ENCODE measurements around the gene ASTN1.

Gene ASTN1

GRCh38 chr1:176931526-176931925, 233.0 kb downstream of the ASTN1 start:
- no peak for DNase-seq (ENCODE audit: low read depth in 3 of 3)

- DNase-seq (ENCODE audit: low read depth in 3 of 3): no peak
Measured at GRCh38 chr1:176926330-176927086, 238.0 kb downstream of the ASTN1 start.

GRCh38 chr1:176925223-176925622, 239.3 kb downstream of the ASTN1 start:
- DNase-seq (ENCODE audit: low read depth in 3 of 3): no peak

GRCh38 chr1:176923283-176923682, 241.2 kb downstream of the ASTN1 start:
- DNase-seq (ENCODE audit: low read depth in 3 of 3): no peak

- DNase-seq (ENCODE audit: low read depth in 3 of 3): no peak
Measured at GRCh38 chr1:176919386-176920378, 244.8 kb downstream of the ASTN1 start.

- no peak for DNase-seq (ENCODE audit: low read depth in 3 of 3)
Measured at GRCh38 chr1:176905648-176906047, 258.9 kb downstream of the ASTN1 start.

GRCh38 chr1:176904057-176904751, 260.3 kb downstream of the ASTN1 start:
- no peak for DNase-seq (ENCODE audit: low read depth in 3 of 3)

- DNase-seq (ENCODE audit: low read depth in 3 of 3): no peak
Measured at GRCh38 chr1:176903474-176903873, 261.0 kb downstream of the ASTN1 start.

- no peak for DNase-seq (ENCODE audit: low read depth in 3 of 3)
Measured at GRCh38 chr1:176899321-176899720, 265.2 kb downstream of the ASTN1 start.

GRCh38 chr1:176897350-176898236, 266.9 kb downstream of the ASTN1 start:
- peak in 1 of 3 experiments; percentile 40 for DNase-seq (ENCODE audit: low read depth in 3 of 3)

- DNase-seq (ENCODE audit: low read depth in 3 of 3): no peak
Measured at GRCh38 chr1:176896216-176896615, 268.3 kb downstream of the ASTN1 start.

GRCh38 chr1:176894450-176894849, 270.1 kb downstream of the ASTN1 start:
- DNase-seq (ENCODE audit: low read depth in 3 of 3): no peak

GRCh38 chr1:176893625-176894352, 270.7 kb downstream of the ASTN1 start:
- DNase-seq (ENCODE audit: low read depth in 3 of 3): no peak

- no peak for DNase-seq (ENCODE audit: low read depth in 3 of 3)
Measured at GRCh38 chr1:176888471-176889032, 276.0 kb downstream of the ASTN1 start.

- DNase-seq (ENCODE audit: low read depth in 3 of 3): no peak
Measured at GRCh38 chr1:176885751-176886150, 278.8 kb downstream of the ASTN1 start.

GRCh38 chr1:176885341-176885740, 279.2 kb downstream of the ASTN1 start:
- DNase-seq (ENCODE audit: low read depth in 3 of 3): no peak

- no peak for DNase-seq (ENCODE audit: low read depth in 3 of 3)
Measured at GRCh38 chr1:176884911-176885310, 279.6 kb downstream of the ASTN1 start.

- DNase-seq (ENCODE audit: low read depth in 3 of 3): no peak
Measured at GRCh38 chr1:176884286-176884685, 280.2 kb downstream of the ASTN1 start.

GRCh38 chr1:176880955-176881595, 283.4 kb downstream of the ASTN1 start:
- peak in 2 of 3 experiments; percentile 15 to 31 for DNase-seq (ENCODE audit: low read depth in 3 of 3)
